Endothelial cell of umbilical vein (primary cell): ENCODE results near the gene ART3. TPM values are rescaled to one million over a fixed set of nuclear protein-coding genes. Genes with fewer than 3 reads are reported as not detected.

ENCODE experiments used
- BruUV-seq: library from RNA; stranded (reverse); fragments of 400-500 nt; replicated peaks from 2 replicates; lab custom pipeline; 2021; lab: Mats Ljungman, UMichigan
- CTCF ChIA-PET: fragments of 300-600, 350-600 bp; sonication (Branson Sonifier 250); formaldehyde crosslinking; loops from one replicate; lab custom pipeline; 2021; ENCODE audit warnings: antibody characterized with exemption, inconsistent platforms; lab: Charles Lee
- POLR2A ChIA-PET: fragments of 300-600, 350-600 bp; sonication (Branson Sonifier 250); formaldehyde crosslinking; loops from one replicate; lab custom pipeline; 2021; ENCODE audit warnings: antibody characterized with exemption, inconsistent platforms; lab: Charles Lee
- DNase-seq: peaks from one replicate; pipeline ENCODE4 v3.0.0-alpha.2; 2011; ENCODE audit warnings: low read depth, low spot score
- FAIRE-seq: peaks from 2 replicates; lab custom pipeline; 2011; peaks lifted over from hg19 to GRCh38; lab: Jason Lieb, UNC
- H2AFZ ChIP-seq: 2 replicates; pipeline ENCODE4 v1.6.0; 2012; ENCODE audit warnings: low read depth, low read length, control low read depth, inconsistent platforms
- H3K27ac ChIP-seq: 2 replicates; pipeline ENCODE4 v1.5.1; 2011; ENCODE audit warnings: low read depth, mild to moderate bottlenecking, control low read depth, low read length, moderate library complexity; ENCODE audit not compliant: insufficient read depth
- H3K27me3 ChIP-seq, 2 experiments: 2 replicates each; pipeline versions ENCODE4 v1.6.0 to v1.6.1; 2011; ENCODE audit warnings: low read length in 2 of 2, mixed read lengths in 1 of 2; ENCODE audit not compliant: control insufficient read depth in 2 of 2, insufficient read depth in 2 of 2
- H3K36me3 ChIP-seq, 2 experiments: 2 replicates in 1 of 2; 3 replicates in 1 of 2; pipeline ENCODE4 v1.5.1; 2011; ENCODE audit warnings: low read length in 2 of 2, mild to moderate bottlenecking in 1 of 2, moderate library complexity in 1 of 2; ENCODE audit not compliant: control insufficient read depth in 2 of 2, insufficient read depth in 2 of 2; ENCODE audit errors: extremely low read depth in 1 of 2
- H3K4me1 ChIP-seq: 3 replicates; pipeline ENCODE4 v1.5.1; 2011; ENCODE audit warnings: mild to moderate bottlenecking, low read length; ENCODE audit not compliant: control insufficient read depth, insufficient read depth; ENCODE audit errors: extremely low read depth
- H3K4me2 ChIP-seq: 2 replicates; pipeline ENCODE4 v1.6.1; 2011; ENCODE audit warnings: low read length, control low read depth, mixed read lengths; ENCODE audit not compliant: insufficient read depth
- H3K4me3 ChIP-seq, 3 experiments: fragments of 200-600 bp in 1 of 3; sonication (generic), shearing (Covaris generic) in 1 of 3; replicated peaks in 1 of 3; 2 replicates each; pipeline ENCODE4 v1.5.1; 2011 to 2016; ENCODE audit warnings: control low read depth in 3 of 3, low read length in 3 of 3, mild to moderate bottlenecking in 2 of 3, inconsistent platforms in 1 of 3, low read depth in 1 of 3, moderate library complexity in 1 of 3; ENCODE audit not compliant: insufficient read depth in 1 of 3
- H3K79me2 ChIP-seq: 2 replicates; pipeline ENCODE4 v1.6.0; 2012; ENCODE audit warnings: low read length, inconsistent platforms; ENCODE audit not compliant: control insufficient read depth, insufficient read depth
- H3K9ac ChIP-seq: replicated peaks from 2 replicates; pipeline ENCODE3; 2011; ENCODE audit warnings: low read length, control low read depth; ENCODE audit not compliant: insufficient read depth; ENCODE audit errors: extremely low read depth
- H3K9me1 ChIP-seq: replicated peaks from 3 replicates; pipeline ENCODE4 v1.6.0; 2011; ENCODE audit warnings: mild to moderate bottlenecking, low read length; ENCODE audit not compliant: control insufficient read depth, insufficient read depth; ENCODE audit errors: extremely low read depth
- H3K9me3 ChIP-seq: replicated peaks from 2 replicates; pipeline ENCODE4 v1.5.1; 2012; ENCODE audit warnings: low read length, inconsistent platforms; ENCODE audit not compliant: control insufficient read depth, insufficient read depth
- H4K20me1 ChIP-seq: replicated peaks from 2 replicates; pipeline ENCODE3; 2011; ENCODE audit warnings: mild to moderate bottlenecking, low read length; ENCODE audit not compliant: control insufficient read depth, insufficient read depth; ENCODE audit errors: extremely low read depth
- CTCF ChIP-seq, 2 donors: IDR thresholded peaks; 1 replicate in 1 of 2; 2 replicates in 1 of 2; pipeline ENCODE4 v1.5.1; 2011; ENCODE audit warnings: low read length in 2 of 2, mild to moderate bottlenecking in 2 of 2, moderate library complexity in 2 of 2, control low read depth in 1 of 2, inconsistent platforms in 1 of 2, low read depth in 1 of 2; ENCODE audit not compliant: insufficient read depth in 1 of 2; ENCODE audit errors: extremely low read depth in 1 of 2
- EZH2 ChIP-seq: IDR thresholded peaks from 2 replicates; pipeline ENCODE4 v1.6.1; 2012; ENCODE audit warnings: borderline replicate concordance, low read depth, mild to moderate bottlenecking, moderate library complexity, low read length, inconsistent platforms; ENCODE audit not compliant: severe bottlenecking
- FOS ChIP-seq: IDR thresholded peaks from 2 replicates; pipeline ENCODE4 v1.6.1; 2011; ENCODE audit warnings: mild to moderate bottlenecking, low read length, moderate library complexity, borderline replicate concordance; ENCODE audit not compliant: insufficient read depth
- GATA2 ChIP-seq: IDR thresholded peaks from 2 replicates; pipeline ENCODE4 v1.7.0; 2011; ENCODE audit warnings: low read depth, mild to moderate bottlenecking, moderate library complexity, mixed read lengths, low read length; ENCODE audit not compliant: insufficient read length, insufficient read depth
- JUN ChIP-seq: IDR thresholded peaks from 2 replicates; pipeline ENCODE4 v1.6.1; 2011; ENCODE audit warnings: borderline replicate concordance, low read depth; ENCODE audit not compliant: insufficient read length, insufficient read depth
- MYC ChIP-seq: IDR thresholded peaks from one replicate; pipeline ENCODE4 v1.6.1; 2011; ENCODE audit warnings: mild to moderate bottlenecking, low read depth, low read length
- POLR2A ChIP-seq: IDR thresholded peaks from 2 replicates; pipeline ENCODE4 v1.6.1; 2012; ENCODE audit warnings: low read depth, mild to moderate bottlenecking, control low read depth, low read length
- POLR2AphosphoS5 ChIP-seq: IDR thresholded peaks from 2 replicates; pipeline ENCODE4 v1.6.1; 2012; ENCODE audit warnings: low read depth, mild to moderate bottlenecking, control low read depth, low read length, moderate library complexity; ENCODE audit not compliant: insufficient read depth
- dilution Hi-C: fragments of 300-500 bp; cut with MboI; formaldehyde crosslinking; loops from one replicate; pipeline ENCODE4 v1.15.0; 2019; ENCODE audit warnings: low sequenced_read_pairs; ENCODE audit not compliant: extremely low pct_ligation_motif_present
- intact Hi-C: fragments of 100-400 bp; cut with micrococcal nuclease; formaldehyde crosslinking; loops from one replicate; pipeline ENCODE4 v1.10.0; 2022
- polyA plus RNA-seq, 4 experiments: library from polyadenylated mRNA; depleted of rRNA in 3 of 4; stranded (reverse) in 3 of 4; unstranded in 1 of 4; fragments of >200 nt; gene quantifications; 2 replicates each; pipeline versions ENCODE4 v1.2.1 to v1.2.3, GENCODE V29; 2011 to 2012; ENCODE audit warnings: missing spikeins in 1 of 4
- total RNA-seq: library from RNA; stranded (reverse); gene quantifications from 2 replicates; pipeline ENCODE4 v1.2.3, GENCODE V29; 2021
- TF ChIP-seq, protein P1 (sequence below): IDR thresholded peaks from 2 replicates; pipeline ENCODE4 v1.6.1; 2011; ENCODE audit not compliant: insufficient read depth, insufficient read length

Gene ART3
- total and polyA plus RNA-seq, 2 donors (not counting 3 experiments of a cell fraction or from before 2014, with no cell fraction given) = not detected

DNA sequence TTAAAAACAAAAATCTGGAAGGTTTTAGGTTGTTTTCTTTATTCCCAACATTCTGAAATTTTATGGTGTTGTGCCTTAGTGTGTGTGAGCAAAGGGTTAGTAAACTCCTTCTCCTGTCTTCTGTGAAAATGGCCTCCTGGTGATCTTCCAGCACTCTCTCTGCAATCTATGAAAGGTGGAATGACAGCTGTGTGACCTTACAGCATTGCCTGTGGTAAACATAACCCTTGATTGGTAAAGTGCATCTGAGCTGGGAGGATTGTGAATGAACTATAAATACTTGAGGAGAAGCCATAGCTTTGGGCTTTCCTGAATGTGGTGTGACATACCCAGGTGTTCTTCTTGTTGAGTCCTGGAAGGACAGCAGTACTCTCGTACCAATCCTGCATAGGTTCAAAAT, 10.0 kb downstream of the ART3 start:
- H3K9ac ChIP-seq = no peak overlapping the region
- POLR2A ChIA-PET = no interaction called here
- DNase-seq (no peak), FAIRE-seq (no peak)
- dilution Hi-C loops (no loop called here), intact Hi-C loops (no loop called here)
- H3K9me3 ChIP-seq = no peaks in the 10 kb centered on the region
- no peaks in the 10 kb centered on the region for H3K79me2 ChIP-seq
- H3K36me3 ChIP-seq = no peaks in the 10 kb centered on the region
- CTCF ChIA-PET = interaction anchor here (1.0 to 9.0 kb wide), 5 partner anchors 10 to 168 kb away, joined by 3 to 124 read pairs (median 5); partner anchors contain the start of genes ART3 and SDAD1
- BruUV-seq = no TSS peak
- TF ChIP-seq FOS = no peak
- TF ChIP-seq MYC = no peak
- no peak for TF ChIP-seq CTCF (IDR thresholded peaks at IDR 0.05; ENCODE audit: extremely low read depth in 1 of 2, insufficient read depth in 1 of 2, low read depth in 1 of 2, low read length in 2 of 2)
- no peak for TF ChIP-seq POLR2AphosphoS5
- TF ChIP-seq GATA2 = no peak
- TF ChIP-seq JUN = no peak
- no peak for TF ChIP-seq EZH2
- no peak for TF ChIP-seq POLR2A
- TF ChIP-seq, protein P1, sequence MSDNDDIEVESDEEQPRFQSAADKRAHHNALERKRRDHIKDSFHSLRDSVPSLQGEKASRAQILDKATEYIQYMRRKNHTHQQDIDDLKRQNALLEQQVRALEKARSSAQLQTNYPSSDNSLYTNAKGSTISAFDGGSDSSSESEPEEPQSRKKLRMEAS = no peak
- H3K27ac ChIP-seq = no peak overlapping the region
- no peaks in the 10 kb centered on the region for H3K4me1 ChIP-seq
- peaks cover 6 to 19% of the 10 kb centered on the region in 2 experiments for H3K27me3 ChIP-seq
- H3K9me1 ChIP-seq = no peaks in the 10 kb centered on the region
- H4K20me1 ChIP-seq = no peaks in the 10 kb centered on the region
- no peak overlapping the region for H3K4me2 ChIP-seq
- no peak overlapping the region for H3K4me3 ChIP-seq
- H2AFZ ChIP-seq = no peak overlapping the region
